LNCaP clone FGC (cell line): ENCODE measurements around the gene LITAF.

Experiments used
- DNase-seq: peaks from one replicate; pipeline ENCODE4 v3.0.0-alpha.2; 2011; ENCODE audit warnings: low read depth
- H3K4me3 ChIP-seq: 2 replicates; pipeline ENCODE4 v1.5.1; 2011; ENCODE audit warnings: mild to moderate bottlenecking, low read depth, low read length, control low read depth
- TF ChIP-seq, protein P1 (sequence below): IDR thresholded peaks from 2 replicates; pipeline ENCODE4 v1.5.1; 2012; ENCODE audit warnings: mild to moderate bottlenecking; ENCODE audit not compliant: control insufficient read depth, insufficient read depth; ENCODE audit errors: extremely low read depth

Gene LITAF

DNA sequence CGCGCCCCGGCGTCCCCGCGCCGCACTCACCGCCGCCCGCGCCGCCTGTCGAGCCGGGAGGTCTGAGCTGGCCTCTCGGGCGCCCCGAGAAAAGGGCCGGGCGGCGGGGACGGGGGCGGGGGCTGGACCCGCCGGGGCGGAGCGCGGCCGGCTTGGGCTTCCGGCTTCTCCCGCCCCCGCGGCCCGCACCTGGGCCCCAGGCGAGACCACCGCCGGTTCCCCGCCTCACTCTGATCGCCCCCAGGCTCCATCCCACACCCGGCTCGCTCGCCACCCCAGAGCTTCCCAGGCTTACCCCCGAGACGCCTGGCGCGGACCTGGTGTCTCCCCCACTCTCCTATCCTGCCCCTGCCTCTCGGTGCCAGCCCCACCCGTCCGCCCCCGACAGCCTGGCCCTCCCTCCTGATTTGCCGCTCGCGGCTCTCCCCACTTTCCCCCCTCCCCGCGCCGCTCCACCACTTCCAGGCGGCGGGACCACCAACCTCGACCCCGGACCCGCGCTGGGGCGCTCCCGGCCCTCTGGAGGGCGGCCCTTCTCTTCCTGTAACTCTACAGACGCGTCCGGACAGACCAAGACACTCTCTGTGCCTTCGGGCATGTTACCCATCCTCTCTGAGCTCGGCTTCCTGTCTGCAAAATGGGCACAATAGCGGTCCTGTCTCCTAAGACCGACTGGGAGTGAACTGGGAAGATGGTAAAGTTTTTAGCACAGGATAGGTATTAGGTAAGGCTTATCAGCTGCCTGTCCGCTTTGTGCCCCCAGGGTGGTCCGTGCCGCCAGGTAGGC lies at the start of gene LITAF:
Gene LITAF (minus strand): TSS at position 64 of the 787 bp plus-strand sequence. CDS start 30,189 bp downstream, outside the sequence.
- DNase-seq = no peak
- TF ChIP-seq, protein P1, sequence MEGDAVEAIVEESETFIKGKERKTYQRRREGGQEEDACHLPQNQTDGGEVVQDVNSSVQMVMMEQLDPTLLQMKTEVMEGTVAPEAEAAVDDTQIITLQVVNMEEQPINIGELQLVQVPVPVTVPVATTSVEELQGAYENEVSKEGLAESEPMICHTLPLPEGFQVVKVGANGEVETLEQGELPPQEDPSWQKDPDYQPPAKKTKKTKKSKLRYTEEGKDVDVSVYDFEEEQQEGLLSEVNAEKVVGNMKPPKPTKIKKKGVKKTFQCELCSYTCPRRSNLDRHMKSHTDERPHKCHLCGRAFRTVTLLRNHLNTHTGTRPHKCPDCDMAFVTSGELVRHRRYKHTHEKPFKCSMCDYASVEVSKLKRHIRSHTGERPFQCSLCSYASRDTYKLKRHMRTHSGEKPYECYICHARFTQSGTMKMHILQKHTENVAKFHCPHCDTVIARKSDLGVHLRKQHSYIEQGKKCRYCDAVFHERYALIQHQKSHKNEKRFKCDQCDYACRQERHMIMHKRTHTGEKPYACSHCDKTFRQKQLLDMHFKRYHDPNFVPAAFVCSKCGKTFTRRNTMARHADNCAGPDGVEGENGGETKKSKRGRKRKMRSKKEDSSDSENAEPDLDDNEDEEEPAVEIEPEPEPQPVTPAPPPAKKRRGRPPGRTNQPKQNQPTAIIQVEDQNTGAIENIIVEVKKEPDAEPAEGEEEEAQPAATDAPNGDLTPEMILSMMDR = no peak
- peak within 1 kb of the TSS; percentile 74 for H3K4me3 ChIP-seq

DNA sequence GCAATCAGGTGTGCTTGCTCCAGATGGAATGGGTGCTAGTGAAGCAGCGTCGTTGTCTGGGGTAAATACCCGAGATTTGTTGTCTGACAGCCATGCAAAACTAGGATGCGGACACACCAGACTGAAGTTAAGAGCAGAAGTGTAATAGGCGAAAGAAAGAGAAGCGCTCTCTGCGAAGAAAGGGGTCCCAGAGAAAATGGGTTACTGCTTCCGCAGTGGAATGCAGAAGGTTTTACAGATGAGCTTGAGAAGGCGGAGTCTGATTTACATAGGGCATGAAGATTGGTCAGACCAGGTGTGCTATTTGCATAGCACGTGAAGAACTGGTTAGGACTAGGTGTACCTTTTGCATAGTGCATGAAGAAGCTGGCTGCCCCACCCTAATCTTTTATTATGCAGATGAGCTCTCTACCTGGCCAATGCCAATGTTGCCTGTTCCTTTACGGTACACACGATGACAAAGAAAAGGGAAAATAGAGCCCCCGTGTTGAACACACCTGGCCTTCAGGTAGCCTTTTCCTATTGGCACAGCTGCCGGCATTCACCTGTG lies 49.5 kb upstream of the LITAF start:
- H3K4me3 ChIP-seq = no peak overlapping the region
- TF ChIP-seq, protein P1 = no peak
- peak; percentile 91 for DNase-seq

DNA sequence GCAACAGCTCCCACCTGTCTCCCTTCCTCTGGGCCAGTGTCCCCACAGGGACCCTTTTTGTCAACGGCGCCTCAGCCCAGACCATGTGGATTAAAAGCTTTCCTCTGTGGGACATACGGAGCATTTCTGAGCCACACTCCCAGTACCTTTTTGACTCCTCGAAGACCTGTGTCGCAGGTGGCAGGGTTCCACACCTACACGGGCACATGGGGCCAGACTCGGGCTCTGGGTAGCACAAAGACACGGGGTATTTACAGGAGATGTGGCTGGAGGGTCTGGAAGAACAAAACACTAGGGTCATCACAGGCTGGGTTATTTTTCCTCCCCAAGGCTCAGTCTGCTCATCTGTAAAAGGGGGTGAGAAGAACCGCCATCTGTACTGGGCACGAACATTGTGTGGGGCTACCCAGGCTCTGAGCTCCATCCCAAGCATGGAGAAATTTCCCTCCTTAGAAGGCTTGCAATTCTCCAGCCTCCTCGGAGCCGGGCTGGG lies 49.0 kb upstream of the LITAF start:
- DNase-seq = no peak
- no peak overlapping the region for H3K4me3 ChIP-seq
- TF ChIP-seq, protein P1 = no peak

DNA sequence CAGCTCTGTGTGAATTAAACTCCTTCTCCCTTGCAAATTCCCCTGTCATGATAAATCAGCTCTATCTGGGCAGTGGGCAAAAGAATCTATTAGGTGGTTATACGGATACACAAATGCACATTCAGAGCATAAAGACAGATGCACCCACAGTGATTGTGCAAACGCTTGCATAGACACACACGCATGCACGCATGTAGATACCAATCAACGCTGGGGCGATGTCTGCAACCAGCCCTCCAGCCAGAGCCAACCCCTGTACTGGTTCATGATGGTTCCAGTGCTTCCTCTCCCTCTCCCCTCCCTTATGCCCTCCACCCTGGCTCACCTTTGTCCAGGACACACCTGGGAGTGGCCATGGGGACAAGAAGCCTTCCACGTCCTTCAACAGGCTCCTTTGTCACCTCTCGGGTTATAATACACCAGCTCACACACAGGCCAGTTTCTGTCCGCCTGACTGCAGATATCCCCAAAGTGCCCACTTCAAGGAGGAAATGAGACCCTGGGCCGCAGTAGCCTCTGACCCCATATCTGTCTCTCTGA lies 48.5 kb upstream of the LITAF start:
- DNase-seq = no peak
- H3K4me3 ChIP-seq = no peak overlapping the region
- TF ChIP-seq, protein P1 = no peak

DNA sequence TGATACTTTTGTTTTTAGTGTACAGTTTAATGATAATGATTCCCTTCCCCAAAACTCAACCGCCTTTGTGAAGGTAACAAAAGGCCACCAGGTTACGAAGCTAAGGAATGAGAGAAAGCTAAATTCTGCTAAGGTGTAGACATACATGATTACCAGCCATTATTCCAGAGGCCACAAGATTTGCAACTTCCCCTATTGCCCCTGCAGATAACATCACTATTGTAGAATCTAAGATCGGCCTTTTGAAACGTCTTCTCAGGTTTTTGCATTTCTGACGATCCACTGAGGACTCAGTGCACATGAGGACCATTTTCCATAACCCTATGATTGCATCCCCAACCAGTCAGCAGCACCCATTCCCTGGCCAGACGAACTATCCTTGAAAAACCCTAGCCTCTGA lies 47.6 kb upstream of the LITAF start:
- TF ChIP-seq, protein P1 = no peak
- no peak for DNase-seq
- H3K4me3 ChIP-seq = no peak overlapping the region

DNA sequence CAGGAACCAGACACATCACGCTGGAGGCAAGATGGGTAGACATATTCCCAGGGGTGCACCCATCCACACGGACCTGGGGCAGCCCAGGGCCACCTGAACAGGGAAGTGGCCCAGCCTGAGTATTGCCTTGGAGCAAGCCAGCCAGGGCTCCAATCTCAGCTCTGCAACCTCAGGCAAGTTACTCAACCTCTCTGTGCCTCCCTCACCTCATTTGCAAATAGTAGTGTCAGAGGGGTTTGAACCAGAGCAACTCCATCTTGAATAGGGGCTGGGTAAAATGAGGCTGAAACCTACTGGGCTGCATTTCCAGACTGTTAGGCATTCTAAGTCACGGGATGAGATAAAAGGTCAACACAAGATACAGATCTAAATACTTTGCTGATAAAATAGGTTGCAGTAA lies 46.4 kb upstream of the LITAF start:
- DNase-seq = no peak
- no peak overlapping the region for H3K4me3 ChIP-seq
- TF ChIP-seq, protein P1 = no peak
